Stimulated activated memory B cell treated with anti-CD40 and anti-IgM and Interleukin-4, amounts not matched to agents 10 μg/mL and 1 μg/mL and 100 μg/mL, for 72 hours (primary cell): Measurements from ENCODE around the gene PCMTD2.

Experiments
- ATAC-seq: fragments of 150-1000 bp; cut with Tn5 transposase; 2 replicates; pipeline ENCODE4 v1.10.0; 2021
- H3K27ac Mint-ChIP-seq: one replicate; pipeline ENCODE4 v1.8.0; 2022; ENCODE audit warnings: mild to moderate bottlenecking, mixed read lengths
- H3K27me3 Mint-ChIP-seq: one replicate; pipeline ENCODE4 v1.8.0; 2022; ENCODE audit warnings: mixed read lengths
- H3K36me3 Mint-ChIP-seq: one replicate; pipeline ENCODE4 v1.8.0; 2022; ENCODE audit warnings: mixed read lengths
- H3K4me1 Mint-ChIP-seq: one replicate; pipeline ENCODE4 v1.8.0; 2022; ENCODE audit warnings: mixed read lengths
- H3K4me3 Mint-ChIP-seq: one replicate; pipeline ENCODE4 v1.8.0; 2022; ENCODE audit warnings: mild to moderate bottlenecking, moderate library complexity, mixed read lengths
- H3K9me3 Mint-ChIP-seq: one replicate; pipeline ENCODE4 v1.8.0; 2022; ENCODE audit warnings: mixed read lengths

PCMTD2 gene

GRCh38 chr20:64220420-64220819, 35.1 kb upstream of the PCMTD2 start:
- H3K27ac Mint-ChIP-seq = no peak overlapping the region
- H3K36me3 Mint-ChIP-seq = no peaks in the 10 kb centered on the region
- H3K4me3 Mint-ChIP-seq = no peak overlapping the region
- no peaks in the 10 kb centered on the region for H3K9me3 Mint-ChIP-seq
- H3K4me1 Mint-ChIP-seq = no peaks in the 10 kb centered on the region
- no peak for ATAC-seq
- peaks cover 20% of the 10 kb centered on the region for H3K27me3 Mint-ChIP-seq

GRCh38 chr20:64220891-64221527, 34.5 kb upstream of the PCMTD2 start:
- Mint-ChIP-seq H3K4me1 (no peaks in the 10 kb centered on the region), H3K27ac (no peak overlapping the region), H3K36me3 (no peaks in the 10 kb centered on the region), H3K9me3 (no peaks in the 10 kb centered on the region), H3K27me3 (peaks cover 20% of the 10 kb centered on the region), H3K4me3 (no peak overlapping the region)
- no peak for ATAC-seq

GRCh38 chr20:64222291-64222735, 33.2 kb upstream of the PCMTD2 start:
- Mint-ChIP-seq H3K36me3 (no peaks in the 10 kb centered on the region), H3K4me3 (no peak overlapping the region), H3K27me3 (peaks cover 20% of the 10 kb centered on the region), H3K27ac (no peak overlapping the region), H3K9me3 (no peaks in the 10 kb centered on the region), H3K4me1 (no peaks in the 10 kb centered on the region)
- ATAC-seq = no peak

- Mint-ChIP-seq H3K36me3 (no peaks in the 10 kb centered on the region), H3K27ac (no peak overlapping the region), H3K9me3 (no peaks in the 10 kb centered on the region), H3K4me1 (no peaks in the 10 kb centered on the region), H3K4me3 (no peak overlapping the region), H3K27me3 (peaks cover 20% of the 10 kb centered on the region)
- no peak for ATAC-seq
Measured at GRCh38 chr20:64222851-64223525, 32.6 kb upstream of the PCMTD2 start.

GRCh38 chr20:64223526-64224067, 32.0 kb upstream of the PCMTD2 start:
- no peak for ATAC-seq
- H3K4me1 Mint-ChIP-seq = no peaks in the 10 kb centered on the region
- H3K27me3 Mint-ChIP-seq = peaks cover 20% of the 10 kb centered on the region
- H3K36me3 Mint-ChIP-seq = no peaks in the 10 kb centered on the region
- H3K27ac Mint-ChIP-seq = no peak overlapping the region
- H3K9me3 Mint-ChIP-seq = no peaks in the 10 kb centered on the region
- H3K4me3 Mint-ChIP-seq = no peak overlapping the region

DNA sequence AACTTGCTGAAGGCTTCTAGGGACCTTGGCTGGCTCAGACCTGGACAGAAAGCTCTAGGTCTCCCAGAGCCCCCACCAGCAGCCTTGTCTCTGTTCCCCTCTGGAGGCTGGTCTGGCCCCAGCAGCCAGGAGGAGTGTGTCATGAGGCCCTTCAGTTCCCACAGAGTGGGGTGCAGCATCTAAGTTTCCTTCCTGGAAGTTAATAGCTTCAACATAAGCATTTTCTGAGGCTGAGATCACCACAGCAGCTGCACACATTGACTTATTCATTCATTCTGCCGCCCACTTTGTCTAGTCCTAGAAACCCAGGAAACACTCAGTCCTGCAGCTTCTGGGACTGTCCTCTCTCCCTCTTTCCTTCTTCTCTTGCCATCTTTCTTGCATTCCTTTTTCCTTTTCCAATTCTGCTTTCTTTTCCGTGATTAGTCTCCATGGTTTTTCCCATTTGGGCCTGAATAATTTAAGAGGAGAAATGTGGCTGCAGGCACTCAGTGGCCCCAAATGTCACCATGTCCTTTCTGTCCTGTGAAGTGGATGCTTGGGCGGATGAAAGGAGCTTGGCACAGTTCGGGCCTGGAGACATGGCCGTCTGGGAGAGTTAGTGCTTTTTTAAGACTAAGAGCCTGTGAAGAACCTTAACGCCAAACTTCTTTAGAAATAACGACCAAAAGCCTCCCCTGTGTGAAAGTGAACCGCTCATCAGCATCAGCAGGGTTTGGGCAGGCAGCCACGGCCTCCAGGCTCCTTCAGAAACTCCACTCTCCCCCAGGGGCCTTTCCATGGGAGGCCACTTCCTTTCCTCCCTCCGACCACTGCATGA, 31.0 kb upstream of the PCMTD2 start:
- Mint-ChIP-seq H3K4me1 (no peaks in the 10 kb centered on the region), H3K27ac (no peak overlapping the region), H3K27me3 (peaks cover 20% of the 10 kb centered on the region), H3K36me3 (no peaks in the 10 kb centered on the region), H3K4me3 (no peak overlapping the region), H3K9me3 (no peaks in the 10 kb centered on the region)
- no peak for ATAC-seq

GRCh38 chr20:64225171-64225595, 30.4 kb upstream of the PCMTD2 start:
- ATAC-seq = no peak
- no peaks in the 10 kb centered on the region for H3K4me1 Mint-ChIP-seq
- H3K9me3 Mint-ChIP-seq = no peaks in the 10 kb centered on the region
- H3K27me3 Mint-ChIP-seq = peaks cover 20% of the 10 kb centered on the region
- H3K36me3 Mint-ChIP-seq = no peaks in the 10 kb centered on the region
- no peak overlapping the region for H3K27ac Mint-ChIP-seq
- no peak overlapping the region for H3K4me3 Mint-ChIP-seq

DNA sequence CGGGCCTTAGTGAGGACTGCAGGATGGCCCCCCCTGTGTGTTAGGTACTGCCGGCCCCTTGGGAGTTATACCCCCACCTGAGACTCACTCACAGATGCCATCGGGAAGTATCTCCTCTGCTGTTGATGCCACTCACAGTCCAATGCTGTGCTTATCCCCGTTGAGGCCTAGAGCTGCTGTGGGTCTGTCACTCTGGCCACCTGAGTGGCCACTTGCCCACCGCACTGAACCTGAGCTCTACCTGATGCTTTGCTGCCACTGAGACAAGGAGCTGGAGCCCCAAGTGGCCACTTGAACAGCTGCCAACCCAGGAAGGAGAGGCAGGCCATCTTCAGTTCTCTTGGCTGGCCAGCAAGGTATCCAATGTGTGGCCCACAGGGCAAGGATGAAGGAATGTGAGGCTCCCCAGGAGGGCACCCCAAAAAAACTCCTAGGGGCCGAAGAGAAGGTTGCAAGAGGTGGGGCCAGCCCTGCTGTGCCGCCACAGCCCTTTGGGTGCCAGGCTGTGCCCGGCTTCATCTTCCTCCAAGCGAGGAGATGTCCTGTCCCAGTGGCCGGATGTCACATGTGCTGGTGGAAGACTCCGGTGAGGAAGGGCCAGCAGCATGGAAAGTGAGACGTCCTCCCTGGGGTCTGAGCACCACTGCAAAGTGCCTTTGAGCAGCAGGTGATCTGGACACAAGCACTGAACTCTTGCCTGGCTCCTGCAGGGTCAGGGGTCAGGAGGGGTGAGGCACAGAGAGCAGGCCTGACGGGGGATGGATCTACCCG, 29.5 kb upstream of the PCMTD2 start:
- H3K36me3 Mint-ChIP-seq = no peaks in the 10 kb centered on the region
- H3K9me3 Mint-ChIP-seq = no peaks in the 10 kb centered on the region
- no peaks in the 10 kb centered on the region for H3K4me1 Mint-ChIP-seq
- no peak for ATAC-seq
- H3K4me3 Mint-ChIP-seq = no peak overlapping the region
- H3K27me3 Mint-ChIP-seq = peaks cover 20% of the 10 kb centered on the region
- no peak overlapping the region for H3K27ac Mint-ChIP-seq

GRCh38 chr20:64226686-64227580, 28.6 kb upstream of the PCMTD2 start:
- peaks cover 20% of the 10 kb centered on the region for H3K27me3 Mint-ChIP-seq
- no peak for ATAC-seq
- H3K4me1 Mint-ChIP-seq = no peaks in the 10 kb centered on the region
- H3K4me3 Mint-ChIP-seq = no peak overlapping the region
- H3K9me3 Mint-ChIP-seq = no peaks in the 10 kb centered on the region
- no peaks in the 10 kb centered on the region for H3K36me3 Mint-ChIP-seq
- no peak overlapping the region for H3K27ac Mint-ChIP-seq

DNA sequence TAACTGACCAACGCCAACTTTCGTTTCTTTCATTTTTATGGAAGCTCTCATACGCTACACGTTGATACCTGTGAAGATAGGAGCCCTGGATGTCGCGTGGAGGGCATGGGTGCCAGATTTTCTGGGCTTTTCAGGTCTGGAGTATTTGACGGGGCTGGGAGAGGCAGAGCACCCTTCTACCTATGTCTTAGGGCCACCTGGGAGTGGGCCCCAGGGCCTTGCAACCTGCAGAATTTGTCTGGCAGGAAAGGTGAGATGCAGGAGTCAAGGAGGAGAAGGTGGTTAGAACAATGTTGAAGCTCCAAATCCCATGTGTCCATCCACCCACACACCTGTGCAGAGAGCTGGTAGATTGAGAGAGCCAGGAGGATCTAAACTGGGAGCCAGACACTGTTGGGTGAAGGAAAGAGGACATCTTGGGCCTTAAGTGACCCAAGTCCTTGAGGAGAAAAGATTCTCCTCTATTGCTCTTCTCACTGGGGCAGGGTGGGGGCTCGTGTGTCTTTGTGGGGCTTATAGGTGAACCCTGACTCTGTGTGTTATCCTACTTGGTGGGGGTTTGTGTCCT, 27.4 kb upstream of the PCMTD2 start:
- Mint-ChIP-seq H3K36me3 (no peaks in the 10 kb centered on the region), H3K4me1 (no peaks in the 10 kb centered on the region), H3K27ac (no peak overlapping the region), H3K9me3 (no peaks in the 10 kb centered on the region), H3K27me3 (peaks cover 14% of the 10 kb centered on the region), H3K4me3 (no peak overlapping the region)
- ATAC-seq = no peak

- no peak for ATAC-seq
- H3K36me3 Mint-ChIP-seq = no peaks in the 10 kb centered on the region
- H3K4me3 Mint-ChIP-seq = no peak overlapping the region
- H3K27me3 Mint-ChIP-seq = peaks cover 7% of the 10 kb centered on the region
- peaks cover 5% of the 10 kb centered on the region for H3K4me1 Mint-ChIP-seq
- H3K9me3 Mint-ChIP-seq = no peaks in the 10 kb centered on the region
- H3K27ac Mint-ChIP-seq = no peak overlapping the region
Measured at GRCh38 chr20:64228751-64229506, 26.6 kb upstream of the PCMTD2 start.

DNA sequence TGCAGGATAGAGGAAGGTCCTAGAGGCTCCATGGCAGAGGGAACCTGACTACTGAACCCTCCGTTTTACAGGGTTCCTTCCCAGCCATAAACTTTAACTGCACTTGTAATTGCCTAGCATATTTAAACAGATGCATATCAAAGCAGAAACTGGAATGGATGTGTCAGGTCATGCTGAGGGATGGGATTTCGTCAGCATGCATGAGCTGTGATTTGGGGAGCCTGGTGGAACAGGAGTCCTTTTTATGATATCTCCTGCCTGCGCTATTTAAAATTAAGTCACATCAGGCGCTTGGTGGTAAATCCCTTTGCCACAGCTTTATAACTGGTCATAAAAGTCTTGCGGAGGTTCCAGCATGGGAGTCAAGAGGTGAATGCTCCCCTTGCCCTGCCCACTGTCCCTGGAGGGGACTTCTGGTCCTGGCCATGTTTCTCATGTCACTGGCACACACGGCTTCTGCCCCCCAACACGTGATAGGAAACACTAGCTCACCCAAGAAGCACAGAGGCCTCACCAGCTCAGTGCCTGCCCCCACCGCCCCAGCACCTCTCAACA, 26.0 kb upstream of the PCMTD2 start:
- Mint-ChIP-seq H3K27ac (no peak overlapping the region), H3K4me1 (peaks cover 5% of the 10 kb centered on the region), H3K36me3 (no peaks in the 10 kb centered on the region), H3K27me3 (peaks cover under 1% of the 10 kb centered on the region), H3K9me3 (no peaks in the 10 kb centered on the region), H3K4me3 (no peak overlapping the region)
- ATAC-seq = no peak

DNA sequence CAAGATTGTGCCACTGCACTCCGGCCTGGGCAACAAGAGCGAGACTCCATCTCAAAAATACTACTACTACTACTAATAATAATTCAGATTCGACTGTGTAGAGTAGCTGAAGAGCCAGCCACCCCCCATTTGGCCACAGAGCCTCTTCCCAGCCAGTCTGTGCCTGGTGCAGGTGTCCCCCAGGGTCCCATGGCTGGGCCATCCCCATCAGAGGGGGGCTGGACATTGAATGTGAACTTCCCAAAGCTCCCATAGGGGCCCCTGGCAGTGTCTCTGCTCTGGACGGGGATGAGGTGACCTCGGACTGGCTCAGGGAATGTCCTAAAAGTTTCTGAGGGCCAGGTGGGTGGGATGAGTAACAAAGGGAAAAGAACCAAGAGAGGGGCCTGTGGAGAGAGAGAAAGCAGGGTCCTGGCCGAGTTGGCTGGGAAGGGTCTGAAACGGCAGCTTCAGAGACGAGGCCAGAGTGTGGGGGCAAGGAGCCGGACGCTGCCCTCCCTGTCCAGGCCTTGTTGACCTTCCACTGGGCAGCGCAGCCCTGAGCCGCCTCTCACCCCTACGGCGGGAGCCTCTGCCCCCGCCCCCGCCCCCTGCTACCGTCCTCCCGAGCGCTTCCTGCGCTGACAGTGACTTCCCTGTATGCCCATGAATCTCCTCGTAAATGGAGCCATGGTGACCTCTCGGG, 24.9 kb upstream of the PCMTD2 start:
- no peak for ATAC-seq
- H3K27me3 Mint-ChIP-seq = no peaks in the 10 kb centered on the region
- H3K4me1 Mint-ChIP-seq = peaks cover 5% of the 10 kb centered on the region
- no peaks in the 10 kb centered on the region for H3K9me3 Mint-ChIP-seq
- H3K4me3 Mint-ChIP-seq = no peak overlapping the region
- no peak overlapping the region for H3K27ac Mint-ChIP-seq
- H3K36me3 Mint-ChIP-seq = no peaks in the 10 kb centered on the region
